T1000 (cell line): Measurements from ENCODE around the gene SUCLG2.

ENCODE experiments used
- DNase-seq: peaks from one replicate; lab custom pipeline; 2025; ENCODE audit warnings: mixed read lengths; lab: John Stamatoyannopoulos, UW

Gene SUCLG2

DNA sequence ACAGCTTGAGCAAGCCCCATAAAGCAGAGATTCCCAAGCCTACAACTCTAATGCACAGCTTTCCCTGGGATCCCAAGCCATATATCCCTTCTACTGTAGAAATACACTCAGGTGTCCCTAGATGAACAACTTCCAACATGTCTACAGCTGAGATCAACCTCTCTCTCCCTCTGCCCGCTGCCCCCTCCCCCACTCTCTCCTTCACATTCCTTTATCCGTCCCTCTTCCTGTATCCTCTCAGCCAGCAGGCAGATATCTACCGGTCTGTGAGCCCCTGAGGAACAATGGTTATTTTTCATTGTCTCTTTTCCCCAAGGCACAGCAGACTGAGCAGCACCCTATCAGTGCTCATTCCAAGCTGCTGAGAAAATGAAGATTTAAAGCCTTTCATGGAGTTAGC, 138.6 kb downstream of the SUCLG2 start:
- DNase-seq, result no peak

DNA sequence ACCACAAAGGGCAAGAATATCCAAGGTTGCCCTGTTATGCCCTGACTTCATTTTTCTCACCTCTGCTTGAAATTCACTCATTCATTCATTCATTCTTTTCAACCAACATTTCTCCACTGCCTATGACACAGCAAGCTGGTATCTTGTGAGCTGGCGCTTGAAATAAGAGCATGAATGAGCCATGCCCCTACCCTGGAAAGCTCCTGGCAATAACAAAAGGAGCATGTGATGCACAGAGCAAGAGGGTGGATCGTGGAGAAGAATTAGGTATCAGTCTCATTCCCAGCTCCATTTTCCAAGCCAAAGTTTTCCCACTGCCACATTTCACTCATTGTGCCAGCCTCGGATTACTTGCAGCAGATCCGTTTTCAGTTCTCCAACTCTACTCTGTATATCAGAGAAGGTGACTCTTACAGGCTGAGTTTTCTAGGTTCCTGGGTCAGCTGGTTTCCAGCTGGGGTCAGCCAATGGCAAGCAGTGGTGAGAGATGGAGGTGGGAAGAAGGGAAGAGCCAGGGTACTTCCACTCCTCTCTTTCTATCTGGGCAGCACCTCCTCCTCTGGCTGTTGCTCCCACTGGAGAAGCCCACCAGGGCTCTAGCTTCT, 144.8 kb downstream of the SUCLG2 start:
- DNase-seq, result no peak

DNA sequence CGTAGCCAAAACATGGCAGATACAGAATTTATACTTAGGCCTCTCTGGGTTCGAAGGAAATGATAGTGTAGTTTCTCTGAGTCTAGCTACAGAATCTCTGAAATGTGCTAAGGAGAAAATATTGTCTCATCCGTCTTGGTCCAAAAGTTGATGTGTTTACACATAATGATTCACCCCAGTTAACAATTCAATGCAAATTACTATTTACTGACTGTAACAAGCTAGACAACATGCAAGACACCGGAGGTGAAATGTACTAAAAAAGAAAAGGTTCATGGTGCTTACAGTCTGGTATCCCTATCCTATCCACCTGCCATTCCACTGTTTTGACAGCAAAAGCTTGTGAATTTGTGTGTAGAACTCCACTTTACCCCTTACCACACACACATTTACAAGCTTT, 146.8 kb downstream of the SUCLG2 start:
- no peak for DNase-seq

DNA sequence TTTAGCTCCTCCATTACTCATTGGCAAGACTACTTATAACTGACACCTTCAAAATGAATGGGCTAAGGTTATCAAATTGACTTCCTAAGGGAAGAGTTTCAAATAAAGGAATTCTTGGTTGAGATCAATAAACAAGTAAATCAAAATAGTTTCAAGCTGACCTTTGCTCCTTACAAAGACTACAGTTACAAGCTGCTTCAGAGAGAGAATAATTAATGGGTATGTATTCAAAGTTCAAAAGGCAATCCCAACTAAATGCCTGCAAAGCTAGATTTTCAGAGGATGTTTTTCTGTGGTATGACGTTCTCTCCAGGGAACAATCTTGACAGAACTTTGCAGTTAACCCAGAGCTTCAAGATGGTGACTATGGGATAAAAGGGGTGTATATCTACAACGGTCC, 153.7 kb downstream of the SUCLG2 start:
- no peak for DNase-seq

DNA sequence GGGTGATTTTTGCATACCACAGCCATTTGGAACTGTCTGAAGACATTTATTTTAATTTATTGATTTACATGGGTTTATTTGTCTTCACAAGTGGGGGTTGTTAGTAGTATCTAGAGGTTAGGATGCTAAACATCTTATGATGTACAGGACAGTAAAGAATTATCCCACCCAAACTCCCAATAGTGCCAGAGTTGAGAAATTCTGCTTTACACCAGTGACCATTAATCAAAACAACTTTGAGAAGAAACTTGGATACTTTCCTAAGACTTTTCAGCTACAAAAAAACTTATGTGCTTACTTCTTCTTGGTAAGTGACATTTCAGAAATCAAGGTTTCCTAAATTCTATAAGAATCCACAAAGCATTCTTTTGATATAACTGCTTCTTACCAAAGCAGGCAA, 156.7 kb downstream of the SUCLG2 start:
- DNase-seq, result no peak

DNA sequence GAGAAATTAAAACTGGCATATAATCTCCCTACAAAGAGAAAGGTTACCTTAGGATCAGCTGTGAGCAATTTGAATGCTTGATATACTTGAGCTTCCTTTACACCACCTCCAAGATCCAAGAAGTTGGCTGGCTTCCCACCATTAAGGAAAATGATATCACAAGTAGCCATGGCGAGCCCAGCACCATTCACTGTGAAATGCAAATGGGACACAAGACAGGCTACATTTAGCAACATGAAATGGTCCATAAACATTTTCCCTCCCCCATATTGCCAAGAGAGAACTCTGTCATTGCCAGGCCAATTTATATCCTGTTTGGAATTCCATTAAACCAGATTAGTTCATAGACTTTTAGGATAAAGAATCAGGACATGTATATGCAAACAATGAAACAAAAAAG, 158.7 kb downstream of the SUCLG2 start:
- no peak for DNase-seq

DNA sequence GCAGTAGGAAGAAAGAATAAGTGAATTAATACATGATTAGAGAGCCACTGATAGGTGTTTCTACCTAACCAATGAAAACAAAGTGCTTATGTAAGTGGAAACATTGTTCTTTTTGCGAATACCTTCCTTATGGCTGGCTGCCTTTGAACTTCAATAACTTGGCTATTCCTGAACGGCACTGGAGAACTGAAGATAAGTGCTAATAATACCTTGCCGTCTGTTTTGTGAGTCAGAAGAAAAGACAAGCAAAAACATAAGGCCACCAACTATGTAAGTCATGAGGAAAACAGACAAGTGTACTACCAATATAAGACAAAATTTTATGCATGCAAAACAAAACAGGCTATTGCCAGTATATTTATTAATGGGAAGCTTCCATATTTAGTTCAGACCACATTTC, 160.6 kb downstream of the SUCLG2 start:
- DNase-seq, result no peak

DNA sequence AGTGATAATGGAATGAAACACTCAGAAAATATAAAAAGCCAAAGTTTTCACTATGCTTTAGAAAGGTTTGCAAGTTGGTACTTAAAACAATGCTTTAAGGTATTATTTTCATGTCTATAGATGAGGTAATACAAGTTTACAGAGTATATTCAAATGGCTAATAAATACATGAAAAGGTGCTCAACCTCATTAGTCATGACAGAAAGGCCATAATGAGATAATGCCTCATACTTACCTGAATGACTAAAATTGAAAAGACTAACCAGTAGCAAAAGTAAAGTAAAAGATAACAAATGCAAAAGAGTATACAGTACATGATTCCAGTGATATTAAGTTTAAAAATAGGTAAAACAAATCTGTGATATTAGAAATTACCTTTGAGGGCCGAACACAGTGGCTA, 163.8 kb downstream of the SUCLG2 start:
- no peak for DNase-seq

DNA sequence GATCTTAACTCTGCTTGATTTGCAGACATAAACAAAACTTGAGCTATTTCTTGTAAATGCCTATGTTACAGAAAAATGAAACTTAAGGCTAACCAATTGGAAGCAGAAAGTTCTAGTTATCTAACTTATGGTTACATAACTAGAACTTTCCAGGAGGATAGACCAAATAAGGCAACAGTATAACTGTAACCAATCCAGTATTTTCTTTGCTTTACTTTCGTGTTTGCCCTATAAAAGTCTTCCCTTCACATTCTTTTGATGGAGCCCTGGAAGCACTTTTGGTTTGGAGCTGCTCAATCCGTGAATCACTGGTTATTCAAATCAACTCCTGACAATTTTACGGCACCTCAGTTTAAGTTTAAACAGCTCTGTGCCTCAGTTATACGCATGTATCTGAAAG, 164.6 kb downstream of the SUCLG2 start:
- no peak for DNase-seq

DNA sequence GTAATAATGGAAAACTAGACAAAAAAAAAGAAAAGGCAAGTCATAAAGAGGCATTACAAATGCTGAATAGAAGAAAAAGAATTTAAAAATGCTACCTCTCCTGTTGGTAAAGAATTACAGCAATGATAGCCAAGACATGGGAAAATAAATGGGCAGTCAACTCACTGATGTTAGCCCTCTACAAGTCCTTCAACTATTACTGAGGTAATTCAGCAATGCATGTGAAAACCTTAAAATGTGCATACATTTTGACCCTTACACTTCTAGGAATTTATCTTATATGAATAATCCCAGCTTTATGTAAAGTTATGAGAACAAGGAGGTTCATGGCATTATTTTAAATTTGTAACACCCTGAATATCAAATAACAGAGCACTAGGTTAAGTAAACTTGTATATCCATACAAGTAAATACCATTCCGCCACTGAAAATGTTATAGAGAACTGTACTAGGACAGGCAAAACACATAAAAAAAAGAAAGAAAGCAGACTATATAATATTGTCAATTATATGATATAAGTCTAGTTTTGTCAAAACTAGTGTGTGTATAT, 166.8 kb downstream of the SUCLG2 start:
- DNase-seq, result no peak

DNA sequence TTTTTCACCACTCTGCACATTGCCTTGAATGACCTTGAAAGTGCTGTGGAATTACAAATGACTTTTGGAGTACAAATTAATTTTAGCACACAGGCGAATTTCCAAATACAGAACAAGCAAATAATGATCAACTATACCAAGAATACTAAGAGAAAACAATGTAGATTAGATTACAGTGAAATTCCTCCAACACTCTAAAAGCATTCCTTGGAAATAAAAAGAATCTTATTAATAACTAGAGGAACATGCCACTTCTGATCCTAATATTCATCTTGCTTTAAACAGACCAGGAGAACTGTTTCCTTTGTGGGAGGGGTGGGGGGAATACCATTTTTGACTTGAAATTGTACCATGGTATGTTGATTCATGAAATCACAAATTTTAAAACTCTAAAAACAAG, 167.5 kb downstream of the SUCLG2 start:
- DNase-seq, result no peak

DNA sequence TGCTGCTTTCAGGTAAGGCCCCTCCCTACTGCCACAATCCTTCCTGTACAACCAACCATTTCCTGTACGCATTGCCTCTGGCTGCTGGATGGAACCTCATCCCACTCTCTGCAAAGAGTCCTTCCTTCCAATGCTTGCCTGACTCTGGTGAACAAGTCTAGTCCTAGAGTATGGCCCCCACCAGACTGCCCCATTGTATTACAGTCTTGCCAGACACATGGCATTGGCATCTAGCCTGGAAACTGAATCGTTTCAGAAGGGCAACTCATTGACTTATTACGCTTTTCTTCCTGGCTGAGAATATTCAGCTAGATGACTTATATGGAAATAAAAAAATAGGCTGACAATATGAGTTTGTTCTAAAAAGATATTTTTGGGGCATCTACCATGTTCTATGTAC, 170.3 kb downstream of the SUCLG2 start:
- no peak for DNase-seq

DNA sequence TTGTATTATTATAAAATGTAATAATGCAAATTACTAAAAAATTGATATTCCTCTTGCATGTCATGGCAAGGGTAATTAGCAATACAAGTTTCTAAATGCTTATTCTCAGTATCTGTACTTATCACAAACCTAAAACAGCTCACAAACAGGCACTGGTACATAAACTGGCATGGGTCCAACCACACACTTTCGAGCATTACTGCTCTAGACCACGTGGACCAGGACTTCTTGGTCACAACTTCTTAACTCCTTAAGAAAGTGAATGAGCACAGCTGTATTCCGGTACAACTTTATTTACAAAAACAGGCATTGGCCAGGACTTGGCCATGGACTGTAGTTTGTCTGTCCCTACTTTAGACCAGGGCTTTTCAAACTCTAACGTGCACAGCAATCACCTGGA, 173.3 kb downstream of the SUCLG2 start:
- no peak for DNase-seq

DNA sequence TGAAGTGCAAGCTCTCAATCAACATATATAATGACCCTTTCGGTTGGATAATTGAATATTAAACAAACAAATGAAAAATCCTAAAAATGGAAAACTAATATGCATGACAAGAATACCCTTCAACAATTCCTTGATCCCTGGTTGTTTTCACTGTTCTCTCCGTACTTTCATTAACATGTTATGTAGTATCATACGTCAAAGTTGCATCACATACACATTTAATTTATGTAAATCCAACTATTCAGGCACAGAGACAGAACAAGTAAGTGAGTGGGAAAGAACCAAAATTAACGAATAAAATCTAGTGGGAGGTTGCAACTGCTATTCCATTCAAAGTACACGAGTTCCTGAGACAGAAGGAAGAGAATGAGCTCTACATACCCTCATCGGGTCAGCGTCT, 176.0 kb downstream of the SUCLG2 start:
- no peak for DNase-seq

DNA sequence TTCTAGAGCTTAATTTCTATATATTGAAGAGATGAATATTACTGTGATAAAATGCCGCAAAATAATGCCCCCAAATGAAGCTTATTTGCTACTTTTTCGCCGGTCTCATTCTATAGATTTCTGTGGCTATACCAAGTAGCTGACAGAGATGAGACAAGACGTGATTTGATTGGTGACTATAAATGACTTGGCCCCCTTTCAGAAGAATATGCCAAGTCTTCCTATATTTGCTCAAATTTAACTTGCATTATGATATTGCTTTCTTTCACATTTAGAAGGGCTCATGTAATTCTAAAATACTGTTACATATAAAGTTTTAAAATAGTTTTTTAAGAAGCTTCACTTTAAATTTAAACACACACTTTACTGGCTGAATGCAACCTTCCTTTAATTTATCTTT, 180.1 kb downstream of the SUCLG2 start:
- DNase-seq, result no peak

DNA sequence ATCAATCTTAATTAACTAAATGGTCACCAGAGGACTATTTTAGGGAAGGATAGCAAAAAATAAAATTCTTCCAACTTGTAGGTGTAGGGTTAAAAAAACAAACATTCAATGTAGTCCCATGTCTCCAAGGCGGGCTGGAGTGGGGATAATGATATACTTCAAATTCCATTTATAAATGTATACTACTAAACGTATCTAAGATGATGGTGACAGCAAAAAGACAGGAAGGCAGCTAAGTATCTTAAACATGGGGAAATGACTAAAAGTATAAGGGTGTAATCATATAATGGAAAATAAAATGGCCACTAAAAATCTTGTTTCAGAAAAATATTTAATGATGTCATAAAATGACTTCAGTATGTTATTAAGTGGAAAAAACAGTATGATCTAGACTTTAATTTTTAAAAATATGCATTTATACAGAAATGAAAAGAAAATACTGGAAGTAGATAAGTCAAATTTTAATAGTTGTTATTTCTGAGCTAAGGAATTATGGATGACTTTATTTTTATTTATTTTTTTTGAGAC, 181.7 kb downstream of the SUCLG2 start:
- no peak for DNase-seq

DNA sequence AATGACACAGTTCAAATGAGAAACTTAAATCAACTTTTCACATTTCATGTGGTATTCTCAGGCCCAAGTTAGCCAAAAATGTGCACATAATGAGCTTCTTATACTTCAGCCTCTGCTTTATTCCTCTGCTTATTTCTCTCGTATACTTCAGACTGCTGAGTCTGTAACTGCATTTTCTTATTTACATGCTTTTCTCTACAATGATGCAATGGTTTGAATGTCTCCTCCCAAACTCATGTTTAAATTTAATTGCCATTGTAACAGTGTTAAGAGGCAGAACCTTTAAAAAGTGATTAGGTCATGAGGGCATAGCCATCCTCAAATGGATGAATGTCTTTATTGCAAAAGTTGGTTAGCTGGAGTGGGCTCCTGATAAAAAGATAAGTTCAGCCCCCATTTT, 184.2 kb downstream of the SUCLG2 start:
- DNase-seq, result no peak

DNA sequence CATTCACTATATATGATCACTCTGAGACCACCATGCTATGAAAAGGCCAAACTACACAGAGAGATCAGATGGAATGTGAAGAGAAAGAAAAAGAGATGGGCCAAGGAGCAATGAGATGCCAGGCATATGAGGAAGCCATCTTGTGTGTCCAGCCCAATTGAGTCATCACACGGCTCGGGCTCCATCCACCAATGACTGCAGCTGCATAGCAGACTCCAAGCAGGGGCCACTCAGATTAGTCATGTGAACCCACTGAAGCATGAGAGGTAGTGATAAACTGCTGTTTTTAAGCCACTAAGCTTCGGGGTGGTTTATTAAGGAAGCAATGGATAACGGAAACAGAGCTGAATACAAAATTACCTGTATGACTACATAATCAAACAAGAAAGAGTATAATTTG, 185.9 kb downstream of the SUCLG2 start:
- DNase-seq, result no peak

DNA sequence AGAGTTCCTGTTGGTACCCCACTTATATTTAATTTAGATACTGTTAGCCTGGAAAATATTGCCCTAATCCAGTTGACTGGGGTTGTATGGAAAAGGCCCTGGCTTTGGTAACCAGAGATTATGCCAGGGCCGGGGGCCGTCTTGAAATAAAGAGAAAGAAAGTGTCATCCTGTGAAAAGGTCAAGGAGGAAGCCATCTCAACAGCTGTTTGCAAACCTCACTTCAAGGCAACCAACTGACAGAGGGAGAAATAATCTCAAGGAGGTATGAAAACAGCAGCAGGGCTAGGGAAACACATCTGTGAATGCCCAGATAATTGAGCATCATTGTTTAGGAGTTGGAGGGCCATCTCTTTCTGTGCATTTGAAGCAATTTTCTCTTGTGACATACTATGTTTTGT, 190.8 kb downstream of the SUCLG2 start:
- DNase-seq, result no peak

DNA sequence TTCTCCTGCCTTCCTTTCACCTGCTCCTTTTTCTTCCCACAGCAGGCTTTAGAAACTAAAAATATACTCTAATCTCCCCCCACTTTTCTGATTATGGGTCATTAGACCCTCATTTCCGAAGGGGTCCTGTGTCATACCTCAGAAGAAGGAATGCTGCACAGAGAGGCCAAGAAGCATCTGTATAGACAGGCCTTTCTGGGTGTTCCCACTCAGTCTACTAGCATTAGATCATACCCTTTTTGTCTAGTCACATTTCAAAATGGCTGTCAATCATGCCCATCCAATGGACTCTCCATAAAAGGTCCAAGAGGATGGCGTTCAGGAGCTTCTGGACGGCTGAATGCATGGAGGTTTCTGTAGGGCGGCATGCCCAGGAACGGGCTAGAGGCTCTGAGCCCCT, 192.2 kb downstream of the SUCLG2 start:
- no peak for DNase-seq

DNA sequence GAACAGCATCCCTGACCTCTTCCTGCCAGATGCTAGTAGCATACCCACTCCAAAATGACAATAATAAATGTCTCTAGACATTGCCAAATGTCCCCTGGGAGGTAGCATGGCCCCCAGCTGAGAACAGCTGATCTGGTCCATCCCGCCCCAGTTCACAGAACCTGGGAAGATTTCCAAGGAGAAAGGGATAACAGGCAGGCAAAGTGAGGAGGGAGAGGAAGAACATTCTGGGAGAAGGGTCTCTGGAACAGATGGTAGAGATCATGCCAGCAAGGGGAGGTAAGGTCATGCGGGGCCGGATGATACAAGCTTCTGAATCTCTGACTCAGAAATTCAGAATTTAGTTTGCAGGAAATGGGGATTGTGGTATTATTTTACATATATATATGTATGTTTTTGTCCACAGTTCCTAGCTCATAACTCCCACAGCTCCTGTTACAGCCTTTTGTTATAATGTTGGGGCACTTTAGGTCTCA, 192.7 kb downstream of the SUCLG2 start:
- DNase-seq, result peak; percentile 47

DNA sequence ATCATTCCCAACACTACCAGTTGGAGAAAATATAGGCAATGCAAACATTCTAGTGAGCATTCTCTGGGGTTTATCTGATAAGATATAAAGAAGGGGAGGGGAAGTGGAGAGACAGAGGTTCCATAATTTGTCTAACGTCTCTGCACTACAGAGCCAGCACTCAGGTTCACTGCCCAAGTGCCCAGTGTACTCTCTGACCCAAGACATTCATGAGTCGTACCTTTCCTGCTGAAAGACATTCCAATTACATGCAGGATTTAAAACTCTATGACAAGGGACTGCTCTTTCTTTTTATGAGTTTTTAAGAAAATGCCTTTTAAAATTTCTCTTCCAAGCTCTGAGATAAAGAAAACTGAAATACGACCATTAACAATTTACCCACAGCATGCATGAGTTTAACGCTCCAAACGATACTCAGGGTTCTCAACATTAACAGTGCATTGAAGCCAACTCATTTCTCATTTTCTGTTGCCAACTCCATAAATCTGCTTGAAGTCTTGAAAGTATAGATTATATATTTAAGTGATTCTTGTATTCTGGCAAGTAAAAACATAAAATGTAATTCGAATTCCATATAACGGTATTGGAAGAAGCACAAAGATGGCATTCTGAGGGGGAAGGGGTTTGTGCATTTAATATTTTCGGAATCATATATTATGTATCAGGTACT, 193.4 kb downstream of the SUCLG2 start:
- DNase-seq, result no peak

DNA sequence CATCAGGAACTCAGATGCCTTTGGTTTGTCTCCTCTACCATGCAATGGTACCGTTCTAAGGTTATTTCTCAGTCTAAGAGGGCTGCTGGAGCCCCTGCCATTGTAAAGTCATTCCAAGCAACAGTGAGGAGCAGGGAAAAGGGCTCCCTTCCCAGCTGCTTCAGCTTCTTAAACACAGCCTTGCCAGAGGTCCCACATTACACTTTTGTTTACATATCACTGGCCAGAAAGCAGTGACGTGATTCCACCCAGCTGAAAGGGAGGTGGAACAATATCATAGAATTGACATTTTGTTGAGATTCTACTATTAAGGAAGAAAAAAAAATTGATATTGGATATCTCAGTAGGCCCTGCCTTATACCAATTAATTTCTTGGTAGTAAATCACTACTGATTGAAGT, 194.6 kb downstream of the SUCLG2 start:
- DNase-seq, result no peak
